ENCODE data around the gene COA7. TPM values are rescaled to one million over a fixed set of nuclear protein-coding genes. Genes with fewer than 3 reads are reported as not detected.

The COA7 gene
- total RNA-seq, 2 donors from 2014 or later = 23.5 to 29.9 TPM

DNA sequence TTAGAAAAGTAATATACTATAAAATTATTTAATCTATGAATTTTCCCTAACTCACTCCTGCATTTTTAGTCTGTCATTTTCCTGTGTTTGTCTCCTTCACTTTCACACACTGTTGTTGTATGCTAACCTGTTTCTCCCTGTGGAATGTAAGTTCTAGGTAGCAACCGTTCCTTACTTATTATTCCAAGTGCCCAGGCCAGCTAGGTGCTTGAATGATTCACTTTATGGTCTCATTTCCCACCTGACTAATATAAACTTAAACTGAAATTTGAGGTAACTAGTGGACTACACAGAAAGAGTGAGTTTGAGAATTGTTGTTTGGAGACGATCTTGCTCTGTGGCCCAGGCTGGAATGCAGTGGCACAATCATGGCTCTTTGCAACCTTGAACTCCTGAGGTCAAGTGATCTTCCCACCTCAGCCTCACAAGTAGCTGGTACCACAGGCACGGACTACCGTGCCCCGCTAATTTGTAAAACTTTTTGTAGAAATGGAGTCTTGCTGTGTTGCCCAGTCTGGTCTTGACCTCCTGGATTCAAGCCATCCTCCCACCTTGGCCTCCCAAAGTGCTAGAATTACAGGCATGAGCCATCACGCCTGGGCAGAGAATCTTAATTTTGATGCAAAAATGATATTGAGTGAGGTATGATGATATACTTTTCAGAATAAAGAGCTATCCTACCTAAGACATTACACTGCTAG is 30.0 kb upstream of the COA7 start:
- Mint-ChIP-seq H3K4me3 (peak overlapping the region; percentile 83), H3K27me3 (ENCODE audit: insufficient read depth) (no peaks in the 10 kb centered on the region), H3K27ac (no peak overlapping the region), H3K9me3 (no peaks in the 10 kb centered on the region), H3K4me1 (peaks cover 5% of the 10 kb centered on the region), H3K36me3 (ENCODE audit: low read depth) (peaks cover 5% of the 10 kb centered on the region)
- Histone ChIP-seq H3K4me1 (ENCODE audit: control insufficient read depth, insufficient read depth, low read length) (no peaks in the 10 kb centered on the region), H3K4me3 (ENCODE audit: low read length) (peak overlapping the region; percentile 95), H3K9ac (ENCODE audit: extremely low read depth, low read length, poor library complexity, severe bottlenecking) (no peak overlapping the region), H3K27ac (ENCODE audit: low read depth, low read length) (no peak overlapping the region), H3K27me3 (ENCODE audit: control insufficient read depth, insufficient read depth, low read length, poor library complexity, severe bottlenecking) (no peaks in the 10 kb centered on the region), H3K9me3 (ENCODE audit: control insufficient read depth, low read length) (no peaks in the 10 kb centered on the region), H3K36me3 (ENCODE audit: control insufficient read depth, insufficient read depth, low read length) (peaks cover 6% of the 10 kb centered on the region)
- 90 to 91% methylated on average over 4 to 5 of the region's 6 CpGs for WGBS, 2 experiments (ENCODE audit: insufficient coverage in 1 of 2, insufficient read length in 1 of 2)
- no peak for DNase-seq
- TF ChIP-seq, protein P1, sequence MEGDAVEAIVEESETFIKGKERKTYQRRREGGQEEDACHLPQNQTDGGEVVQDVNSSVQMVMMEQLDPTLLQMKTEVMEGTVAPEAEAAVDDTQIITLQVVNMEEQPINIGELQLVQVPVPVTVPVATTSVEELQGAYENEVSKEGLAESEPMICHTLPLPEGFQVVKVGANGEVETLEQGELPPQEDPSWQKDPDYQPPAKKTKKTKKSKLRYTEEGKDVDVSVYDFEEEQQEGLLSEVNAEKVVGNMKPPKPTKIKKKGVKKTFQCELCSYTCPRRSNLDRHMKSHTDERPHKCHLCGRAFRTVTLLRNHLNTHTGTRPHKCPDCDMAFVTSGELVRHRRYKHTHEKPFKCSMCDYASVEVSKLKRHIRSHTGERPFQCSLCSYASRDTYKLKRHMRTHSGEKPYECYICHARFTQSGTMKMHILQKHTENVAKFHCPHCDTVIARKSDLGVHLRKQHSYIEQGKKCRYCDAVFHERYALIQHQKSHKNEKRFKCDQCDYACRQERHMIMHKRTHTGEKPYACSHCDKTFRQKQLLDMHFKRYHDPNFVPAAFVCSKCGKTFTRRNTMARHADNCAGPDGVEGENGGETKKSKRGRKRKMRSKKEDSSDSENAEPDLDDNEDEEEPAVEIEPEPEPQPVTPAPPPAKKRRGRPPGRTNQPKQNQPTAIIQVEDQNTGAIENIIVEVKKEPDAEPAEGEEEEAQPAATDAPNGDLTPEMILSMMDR (conservative IDR thresholded peaks at IDR 0.05) = no peak

- TF ChIP-seq, protein P1 (conservative IDR thresholded peaks at IDR 0.05) = no peak
- no peaks in the 10 kb centered on the region for H3K27me3 Mint-ChIP-seq (ENCODE audit: insufficient read depth)
- Histone ChIP-seq H3K9ac (ENCODE audit: extremely low read depth, low read length, poor library complexity, severe bottlenecking) (peak overlapping the region; percentile 67), H3K27ac (ENCODE audit: low read depth, low read length) (no peak overlapping the region), H3K27me3 (ENCODE audit: control insufficient read depth, insufficient read depth, low read length, poor library complexity, severe bottlenecking) (no peaks in the 10 kb centered on the region), H3K4me1 (ENCODE audit: control insufficient read depth, insufficient read depth, low read length) (no peaks in the 10 kb centered on the region), H3K9me3 (ENCODE audit: control insufficient read depth, low read length) (no peaks in the 10 kb centered on the region), H3K4me3 (ENCODE audit: low read length) (peak overlapping the region; percentile 95), H3K36me3 (ENCODE audit: control insufficient read depth, insufficient read depth, low read length) (peaks cover 3% of the 10 kb centered on the region)
- DNase-seq = peak; percentile 63
- H3K4me3 Mint-ChIP-seq = peak overlapping the region; percentile 83
- 0 to 2% methylated on average over 7 to 14 of the region's 14 CpGs for WGBS, 2 experiments (ENCODE audit: insufficient coverage in 1 of 2, insufficient read length in 1 of 2)
- no peaks in the 10 kb centered on the region for H3K9me3 Mint-ChIP-seq
- H3K4me1 Mint-ChIP-seq = peaks cover 5% of the 10 kb centered on the region
- H3K36me3 Mint-ChIP-seq (ENCODE audit: low read depth) = peaks cover 5% of the 10 kb centered on the region
- peak overlapping the region; percentile 55 for H3K27ac Mint-ChIP-seq
Measured at GRCh38 chr1:52727114-52727586, 29.0 kb upstream of the COA7 start.

- H3K27me3 ChIP-seq (ENCODE audit: control insufficient read depth, insufficient read depth, low read length, poor library complexity, severe bottlenecking) = no peaks in the 10 kb centered on the region
- Mint-ChIP-seq H3K27me3 (ENCODE audit: insufficient read depth) (no peaks in the 10 kb centered on the region), H3K4me1 (peaks cover 5% of the 10 kb centered on the region), H3K4me3 (peak within 1 kb of the TSS; percentile 83), H3K9me3 (no peaks in the 10 kb centered on the region), H3K36me3 (ENCODE audit: low read depth) (no peaks in the 10 kb centered on the region), H3K27ac (peak within 1 kb of the TSS; percentile 55)
- H3K4me1 ChIP-seq (ENCODE audit: control insufficient read depth, insufficient read depth, low read length) = no peaks in the 10 kb centered on the region
- peak within 1 kb of the TSS; percentile 95 for H3K4me3 ChIP-seq (ENCODE audit: low read length)
- H3K9ac ChIP-seq (ENCODE audit: extremely low read depth, low read length, poor library complexity, severe bottlenecking) = peak within 1 kb of the TSS; percentile 67
- peak within 1 kb of the TSS; percentile 77 for H3K27ac ChIP-seq (ENCODE audit: low read depth, low read length)
- peak; percentile 96 for DNase-seq
- 0% methylated on average over 12 to 55 of the region's 59 CpGs for WGBS, 2 experiments (ENCODE audit: insufficient coverage in 1 of 2, insufficient read length in 1 of 2)
- H3K9me3 ChIP-seq (ENCODE audit: control insufficient read depth, low read length) = no peaks in the 10 kb centered on the region
- H3K36me3 ChIP-seq (ENCODE audit: control insufficient read depth, insufficient read depth, low read length) = no peaks in the 10 kb centered on the region
- TF ChIP-seq, protein P1 (conservative IDR thresholded peaks at IDR 0.05) = no peak
Measured at GRCh38 chr1:52726265-52727113, 28.3 kb upstream of the COA7 start, which contains the start of gene ZYG11B. Gene ZYG11B (plus strand): TSS chr1:52726453. CDS start chr1:52726654, 201 bp downstream.
